LNCaP clone FGC (cell line): ENCODE measurements around the gene RARB.

Experiments used
- DNase-seq: peaks from one replicate; pipeline ENCODE4 v3.0.0-alpha.2; 2011; ENCODE audit warnings: low read depth
- H3K4me3 ChIP-seq: 2 replicates; pipeline ENCODE4 v1.5.1; 2011; ENCODE audit warnings: mild to moderate bottlenecking, low read depth, low read length, control low read depth
- TF ChIP-seq, protein P1 (sequence below): IDR thresholded peaks from 2 replicates; pipeline ENCODE4 v1.5.1; 2012; ENCODE audit warnings: mild to moderate bottlenecking; ENCODE audit not compliant: control insufficient read depth, insufficient read depth; ENCODE audit errors: extremely low read depth

The RARB gene

GRCh38 chr3:25420147-25420546 is 7.9 kb upstream of the RARB start:
- DNase-seq, result no peak
- TF ChIP-seq, protein P1, sequence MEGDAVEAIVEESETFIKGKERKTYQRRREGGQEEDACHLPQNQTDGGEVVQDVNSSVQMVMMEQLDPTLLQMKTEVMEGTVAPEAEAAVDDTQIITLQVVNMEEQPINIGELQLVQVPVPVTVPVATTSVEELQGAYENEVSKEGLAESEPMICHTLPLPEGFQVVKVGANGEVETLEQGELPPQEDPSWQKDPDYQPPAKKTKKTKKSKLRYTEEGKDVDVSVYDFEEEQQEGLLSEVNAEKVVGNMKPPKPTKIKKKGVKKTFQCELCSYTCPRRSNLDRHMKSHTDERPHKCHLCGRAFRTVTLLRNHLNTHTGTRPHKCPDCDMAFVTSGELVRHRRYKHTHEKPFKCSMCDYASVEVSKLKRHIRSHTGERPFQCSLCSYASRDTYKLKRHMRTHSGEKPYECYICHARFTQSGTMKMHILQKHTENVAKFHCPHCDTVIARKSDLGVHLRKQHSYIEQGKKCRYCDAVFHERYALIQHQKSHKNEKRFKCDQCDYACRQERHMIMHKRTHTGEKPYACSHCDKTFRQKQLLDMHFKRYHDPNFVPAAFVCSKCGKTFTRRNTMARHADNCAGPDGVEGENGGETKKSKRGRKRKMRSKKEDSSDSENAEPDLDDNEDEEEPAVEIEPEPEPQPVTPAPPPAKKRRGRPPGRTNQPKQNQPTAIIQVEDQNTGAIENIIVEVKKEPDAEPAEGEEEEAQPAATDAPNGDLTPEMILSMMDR, result no peak
- H3K4me3 ChIP-seq, result no peak overlapping the region

- TF ChIP-seq, protein P1, result no peak
- DNase-seq, result no peak
- no peak overlapping the region for H3K4me3 ChIP-seq
These were observed 7.2 kb upstream of the RARB start for GRCh38 chr3:25420885-25421284.

DNA sequence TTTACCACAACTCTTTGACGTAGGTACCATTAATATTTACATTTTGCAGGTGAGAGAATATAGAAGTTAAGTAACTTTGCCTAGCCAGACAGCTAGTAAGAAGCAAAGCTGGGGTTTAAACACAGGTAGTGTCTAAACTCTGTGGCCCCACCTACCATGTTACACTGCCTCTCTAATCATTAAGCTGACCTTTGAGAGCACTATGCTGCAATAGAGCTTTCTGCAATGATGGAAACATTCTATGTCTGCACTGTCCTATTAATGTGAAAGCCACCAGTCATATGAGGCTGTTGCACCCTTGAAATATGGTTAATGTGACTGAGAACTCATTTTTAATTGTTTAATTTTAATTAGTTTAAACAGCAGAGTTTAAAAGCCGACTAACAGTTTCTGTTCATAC is 6.3 kb upstream of the RARB start:
- no peak for DNase-seq
- no peak overlapping the region for H3K4me3 ChIP-seq
- TF ChIP-seq, protein P1, result no peak

DNA sequence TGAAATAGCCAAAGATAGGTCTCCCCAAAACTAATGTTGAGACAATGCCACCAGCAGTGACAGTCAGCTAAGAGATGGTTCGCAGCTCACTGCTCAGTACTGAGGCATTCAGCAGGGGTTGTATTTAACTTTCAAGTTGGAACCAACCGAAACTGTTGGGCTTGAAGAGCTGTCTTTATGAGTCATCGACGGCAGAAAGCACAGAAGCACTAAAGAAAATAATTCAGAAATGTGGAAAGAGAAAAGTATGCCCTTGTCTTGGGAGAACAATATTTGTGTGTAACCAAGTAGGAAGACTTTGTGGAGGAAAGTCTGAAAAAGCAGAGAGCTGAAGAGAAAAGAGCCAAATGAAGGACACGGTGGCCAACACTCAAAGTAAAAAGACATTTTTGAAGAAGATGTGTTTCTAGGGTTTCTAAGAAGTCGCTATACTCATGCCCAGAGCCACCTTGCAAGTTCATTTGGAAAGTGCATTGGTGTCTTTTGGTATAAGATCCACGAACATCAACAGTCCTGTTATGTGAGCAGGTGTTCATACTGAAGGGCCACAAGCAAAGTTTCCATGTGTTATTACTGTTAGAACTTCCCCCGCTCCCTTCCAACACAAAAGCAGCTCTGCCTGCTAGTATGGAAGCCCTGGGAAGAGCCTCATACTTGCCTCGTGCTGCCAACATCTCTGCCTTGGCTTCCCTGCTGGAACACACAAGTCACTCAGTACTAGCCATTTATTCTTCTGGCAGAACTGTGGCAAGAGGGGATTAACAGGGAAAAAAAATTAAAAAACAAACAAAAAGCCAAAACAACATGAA is 4.1 kb upstream of the RARB start:
- TF ChIP-seq, protein P1, result no peak
- no peak overlapping the region for H3K4me3 ChIP-seq
- no peak for DNase-seq

DNA sequence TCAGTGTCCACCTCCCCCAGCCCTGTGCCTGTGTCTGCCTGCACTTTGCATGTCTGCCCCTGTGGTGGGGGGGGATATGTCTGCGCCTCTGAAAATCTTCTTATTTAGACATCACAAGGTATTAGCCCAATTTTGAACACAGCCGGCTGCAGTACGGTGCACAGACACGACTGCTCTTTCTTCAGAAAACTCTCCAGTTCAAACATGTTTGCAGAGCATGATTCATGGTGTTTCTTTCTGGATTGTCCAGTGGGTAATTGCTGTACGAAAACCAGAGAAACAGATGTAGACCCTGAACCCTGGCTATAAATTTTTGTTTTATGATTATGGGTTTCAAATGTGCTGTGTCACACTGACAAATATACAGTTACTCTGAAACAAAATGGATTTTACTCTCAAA is 3.4 kb upstream of the RARB start:
- no peak overlapping the region for H3K4me3 ChIP-seq
- TF ChIP-seq, protein P1, result no peak
- DNase-seq, result no peak

DNA sequence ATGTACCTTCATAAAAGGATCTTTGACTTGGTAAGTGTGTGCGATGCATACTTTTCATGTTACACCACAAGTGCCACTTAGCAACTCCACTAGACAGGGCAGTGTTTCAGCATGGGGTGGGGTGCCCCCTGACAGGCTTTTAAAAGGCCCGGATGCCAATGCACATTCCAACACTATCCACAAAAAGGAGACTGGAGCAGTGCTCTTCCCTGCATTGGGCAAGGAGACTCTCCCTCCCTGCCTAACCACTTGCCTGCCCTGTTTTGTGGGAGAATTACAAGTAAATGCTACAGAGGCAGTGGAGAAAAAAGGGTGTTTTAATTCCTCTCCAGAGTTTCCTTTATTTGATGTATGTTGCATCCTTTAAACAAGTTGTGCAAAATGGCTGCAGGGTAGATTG is 1.7 kb upstream of the RARB start:
- no peak for DNase-seq
- H3K4me3 ChIP-seq, result no peak overlapping the region
- TF ChIP-seq, protein P1, result no peak

DNA sequence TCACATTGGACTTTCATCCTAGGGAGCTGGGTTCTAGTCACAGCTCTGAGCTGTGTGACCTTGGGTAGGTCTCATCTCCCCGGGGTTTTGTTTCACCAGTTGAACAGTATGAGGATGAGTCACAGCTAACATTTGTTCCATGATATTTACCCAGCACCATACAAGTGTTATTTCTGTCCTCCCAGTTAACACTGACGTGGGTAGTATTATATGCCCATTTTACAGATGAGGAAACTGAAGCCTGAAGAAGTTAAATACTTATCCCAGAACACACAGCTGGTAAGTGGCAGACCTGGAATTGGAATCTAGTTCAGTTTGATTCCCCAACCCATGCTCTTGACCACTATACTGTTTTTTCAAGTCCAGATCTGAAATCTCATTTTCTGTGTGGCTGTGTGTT is 908 bp upstream of the RARB start:
- H3K4me3 ChIP-seq, result no peak overlapping the region
- no peak for DNase-seq
- TF ChIP-seq, protein P1, result no peak
